PC-9 (cell line): ENCODE results near the gene NFATC4.

Experiments used
- CTCF ChIP-seq: fragments of 200-600 bp; sonication (generic); conservative IDR thresholded peaks from 2 replicates; pipeline ENCODE4 v1.6.1; 2017; ENCODE audit warnings: mixed run types, antibody characterized with exemption, mild to moderate bottlenecking, moderate library complexity
- EZH2 ChIP-seq: fragments of 200-600 bp; sonication (generic); IDR thresholded peaks from 2 replicates; pipeline ENCODE4 v1.8.0; 2017; ENCODE audit warnings: antibody characterized with exemption, low read depth

- TF ChIP-seq CTCF: no peak
- no peak for TF ChIP-seq EZH2
Measured at GRCh38 chr14:24427537-24428508, 59.8 kb downstream of the NFATC4 start.
